T-helper 1 cell treated with Interleukin-12 subunit alpha and Interleukin-12 subunit beta and Interleukin-4 antibody, amounts not matched to agents 30 μg/mL and 1 μg/mL, for 36 hours (primary cell): ENCODE results near the gene COL7A1.
A peak's percentile ranks its signal among the peaks of the same experiment; 100 is the strongest.
"Not testable (repeated sequence)": the region's sequence is repeated elsewhere in the genome, so short reads cannot be mapped to it uniquely, and the experiment has no call there.

Experiments
- H3K27ac Mint-ChIP-seq: one replicate; pipeline ENCODE4 v1.8.0; 2021; ENCODE audit warnings: mild to moderate bottlenecking, mixed read lengths
- H3K27me3 Mint-ChIP-seq: one replicate; pipeline ENCODE4 v1.8.0; 2021; ENCODE audit warnings: low read depth, mixed read lengths
- H3K36me3 Mint-ChIP-seq: one replicate; pipeline ENCODE4 v1.8.0; 2021; ENCODE audit warnings: low read depth, mixed read lengths
- H3K4me1 Mint-ChIP-seq: one replicate; pipeline ENCODE4 v1.8.0; 2021; ENCODE audit warnings: low read depth, mixed read lengths
- H3K4me3 Mint-ChIP-seq: one replicate; pipeline ENCODE4 v1.8.0; 2021; ENCODE audit warnings: mild to moderate bottlenecking, moderate library complexity, mixed read lengths
- H3K9me3 Mint-ChIP-seq: one replicate; pipeline ENCODE4 v1.8.0; 2021; ENCODE audit warnings: mixed read lengths

The COL7A1 gene

GRCh38 chr3:48553886-48554845 lies 41.0 kb downstream of the COL7A1 start:
- no peaks in the 10 kb centered on the region for H3K9me3 Mint-ChIP-seq
- H3K27ac Mint-ChIP-seq = peak overlapping the region; percentile 29
- peak overlapping the region; percentile 38 for H3K4me3 Mint-ChIP-seq
- H3K36me3 Mint-ChIP-seq = peaks cover 16% of the 10 kb centered on the region
- H3K27me3 Mint-ChIP-seq = no peaks in the 10 kb centered on the region
- peaks cover 36% of the 10 kb centered on the region for H3K4me1 Mint-ChIP-seq

- Mint-ChIP-seq H3K4me3 (no peak overlapping the region), H3K36me3 (peaks cover 20% of the 10 kb centered on the region)
These were observed 41.8 kb downstream of the COL7A1 start for GRCh38 chr3:48553361-48553760.

DNA sequence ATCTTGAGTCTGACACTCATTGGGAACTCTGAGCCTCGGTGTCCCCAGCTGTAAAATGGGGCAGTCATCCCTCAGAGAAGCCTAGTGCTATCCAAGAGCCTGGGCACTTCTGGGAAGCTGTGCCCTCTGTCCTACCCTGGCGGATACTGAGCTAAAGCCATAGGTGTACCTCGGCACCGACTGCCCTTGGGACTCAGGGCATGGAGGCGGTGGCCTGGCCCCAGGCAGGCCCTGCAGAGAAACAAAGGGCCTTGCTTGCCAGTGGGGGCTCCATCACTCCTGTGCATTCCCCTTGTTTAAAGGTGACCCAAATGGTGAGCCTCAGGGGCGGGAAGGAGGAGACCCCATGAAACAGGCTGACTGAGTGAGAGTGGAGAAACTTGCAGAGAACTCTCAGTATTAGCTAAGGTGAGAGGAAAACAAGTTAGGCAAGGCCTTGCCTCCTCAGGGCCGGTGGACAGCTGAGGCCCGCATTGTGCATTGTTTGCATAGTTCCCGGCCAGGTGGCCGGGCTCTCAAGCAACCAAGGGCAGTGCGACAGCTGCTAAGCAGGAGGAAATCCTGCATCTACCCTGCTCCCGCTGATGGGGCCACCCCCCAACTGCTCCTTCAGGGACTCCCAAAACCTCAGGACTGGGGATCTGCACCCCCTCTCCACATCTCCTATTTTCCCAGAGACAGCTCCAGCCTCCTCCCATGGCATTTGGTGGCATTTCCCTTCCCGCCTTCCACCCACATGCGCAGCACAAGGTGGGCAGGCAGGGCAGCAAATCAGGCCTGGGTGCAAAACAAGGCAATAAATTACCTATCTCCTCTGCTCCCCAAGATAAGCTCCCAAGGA lies 42.8 kb downstream of the COL7A1 start:
- Mint-ChIP-seq H3K27me3 (no peaks in the 10 kb centered on the region), H3K9me3 (no peaks in the 10 kb centered on the region), H3K36me3 (peaks cover 20% of the 10 kb centered on the region), H3K4me3 (no peak overlapping the region), H3K27ac (no peak overlapping the region), H3K4me1 (peaks cover 31% of the 10 kb centered on the region)

More at GRCh38 chr3:48553361-48553760, 41.8 kb downstream of the COL7A1 start:
- peaks cover 34% of the 10 kb centered on the region for H3K4me1 Mint-ChIP-seq
- H3K9me3 Mint-ChIP-seq = no peaks in the 10 kb centered on the region
- no peak overlapping the region for H3K27ac Mint-ChIP-seq
- no peaks in the 10 kb centered on the region for H3K27me3 Mint-ChIP-seq

DNA sequence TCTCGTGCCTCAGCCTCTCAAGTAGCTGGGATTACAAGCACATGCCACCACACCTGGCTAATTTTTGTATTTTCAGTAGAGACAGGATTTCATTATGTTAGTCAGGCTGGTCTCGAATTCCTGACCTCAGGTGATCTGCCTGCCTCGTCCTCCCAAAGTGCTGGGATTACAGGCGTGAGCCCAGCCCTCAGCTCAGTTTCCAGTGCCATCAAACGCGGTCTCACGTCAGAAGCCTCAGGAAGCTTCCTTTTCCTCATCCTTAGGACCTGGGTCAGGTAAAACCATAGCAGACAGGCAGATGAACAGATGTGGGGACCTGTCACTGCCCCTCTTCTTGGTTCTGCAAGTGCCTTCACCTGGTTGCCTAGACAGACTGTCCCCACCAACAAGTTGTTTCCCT lies 43.5 kb downstream of the COL7A1 start:
- not testable (repeated sequence) for H3K4me3 Mint-ChIP-seq, H3K27ac Mint-ChIP-seq, H3K9me3 Mint-ChIP-seq, H3K27me3 Mint-ChIP-seq
- peaks cover 24% of the 10 kb centered on the region for H3K36me3 Mint-ChIP-seq
- peaks cover 31% of the 10 kb centered on the region for H3K4me1 Mint-ChIP-seq

GRCh38 chr3:48548729-48549705 lies 46.1 kb downstream of the COL7A1 start:
- H3K4me3 Mint-ChIP-seq = no peak overlapping the region
- peaks cover 23% of the 10 kb centered on the region for H3K36me3 Mint-ChIP-seq
- no peaks in the 10 kb centered on the region for H3K9me3 Mint-ChIP-seq
- H3K27me3 Mint-ChIP-seq = no peaks in the 10 kb centered on the region
- peaks cover 11% of the 10 kb centered on the region for H3K4me1 Mint-ChIP-seq
- H3K27ac Mint-ChIP-seq = no peak overlapping the region

DNA sequence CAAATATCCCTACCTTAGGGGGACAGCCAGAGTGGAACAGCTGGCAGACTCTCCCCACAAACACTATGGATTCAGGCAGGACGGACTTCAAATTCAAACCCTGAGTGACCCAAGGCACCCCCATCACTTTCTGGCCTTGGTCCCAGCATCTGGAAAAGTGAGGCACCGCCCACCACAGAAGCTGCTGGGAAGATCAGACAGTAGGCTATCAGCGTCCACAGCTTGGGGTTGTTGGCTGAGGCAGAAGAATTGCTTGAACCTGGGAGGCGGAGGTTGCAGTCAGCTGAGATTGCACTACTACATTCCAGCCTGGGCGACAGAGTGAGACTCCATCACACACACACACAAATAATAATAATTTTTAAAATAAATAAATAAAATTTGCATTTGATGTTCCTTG lies 47.0 kb downstream of the COL7A1 start:
- H3K36me3 Mint-ChIP-seq = peaks cover 23% of the 10 kb centered on the region

GRCh38 chr3:48546203-48546829 lies 48.8 kb downstream of the COL7A1 start:
- Mint-ChIP-seq H3K27me3 (no peaks in the 10 kb centered on the region), H3K27ac (no peak overlapping the region), H3K4me3 (no peak overlapping the region), H3K9me3 (no peaks in the 10 kb centered on the region), H3K36me3 (peaks cover 19% of the 10 kb centered on the region), H3K4me1 (peaks cover 4% of the 10 kb centered on the region)

More for the DNA sequence above, 47.0 kb downstream of the COL7A1 start:
- H3K4me1 Mint-ChIP-seq = peaks cover 6% of the 10 kb centered on the region
- no peak overlapping the region for H3K4me3 Mint-ChIP-seq
- no peaks in the 10 kb centered on the region for H3K27me3 Mint-ChIP-seq
- H3K27ac Mint-ChIP-seq = no peak overlapping the region
- no peaks in the 10 kb centered on the region for H3K9me3 Mint-ChIP-seq

GRCh38 chr3:48544141-48544540 lies 51.0 kb downstream of the COL7A1 start:
- H3K4me3 Mint-ChIP-seq = no peak overlapping the region
- no peaks in the 10 kb centered on the region for H3K27me3 Mint-ChIP-seq
- H3K36me3 Mint-ChIP-seq = peaks cover 24% of the 10 kb centered on the region
- peaks cover 4% of the 10 kb centered on the region for H3K4me1 Mint-ChIP-seq
- no peak overlapping the region for H3K27ac Mint-ChIP-seq
- no peaks in the 10 kb centered on the region for H3K9me3 Mint-ChIP-seq

DNA sequence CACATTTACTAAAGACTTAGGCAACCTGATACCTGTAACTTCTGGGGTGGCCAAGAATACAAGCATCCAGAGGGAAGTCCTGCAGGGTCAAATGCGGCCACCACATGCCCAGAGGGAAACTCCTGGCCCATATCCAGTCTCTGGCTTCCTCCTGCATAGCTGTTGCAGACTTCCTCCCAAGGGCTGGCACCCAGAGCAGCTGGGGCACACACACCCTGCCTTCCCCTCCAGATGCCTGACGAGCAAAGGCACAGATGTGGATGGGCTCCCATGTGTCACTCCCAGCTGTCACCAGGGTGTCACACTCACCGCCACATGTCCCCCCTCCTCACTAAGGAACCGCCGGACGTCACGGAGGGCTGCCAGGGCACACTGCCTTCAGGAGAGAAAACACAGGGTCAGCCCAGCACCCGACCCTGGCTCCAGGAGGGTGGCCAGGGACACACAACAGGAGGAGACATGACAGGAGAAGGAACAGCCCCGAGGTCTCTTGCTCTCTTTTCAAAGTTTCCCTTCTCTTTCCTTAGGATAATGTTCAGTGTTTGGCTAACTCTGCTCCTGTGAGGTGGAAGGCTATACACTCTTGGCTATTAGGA lies 51.8 kb downstream of the COL7A1 start:
- Mint-ChIP-seq H3K4me1 (peaks cover 3% of the 10 kb centered on the region), H3K27me3 (no peaks in the 10 kb centered on the region), H3K4me3 (no peak overlapping the region), H3K9me3 (no peaks in the 10 kb centered on the region), H3K27ac (no peak overlapping the region), H3K36me3 (peaks cover 22% of the 10 kb centered on the region)

- Mint-ChIP-seq H3K4me1 (peaks cover 6% of the 10 kb centered on the region), H3K27ac (no peak overlapping the region), H3K27me3 (no peaks in the 10 kb centered on the region), H3K9me3 (no peaks in the 10 kb centered on the region), H3K36me3 (peaks cover 44% of the 10 kb centered on the region), H3K4me3 (no peak overlapping the region)
These were observed 56.7 kb downstream of the COL7A1 start for GRCh38 chr3:48538451-48538850.

DNA sequence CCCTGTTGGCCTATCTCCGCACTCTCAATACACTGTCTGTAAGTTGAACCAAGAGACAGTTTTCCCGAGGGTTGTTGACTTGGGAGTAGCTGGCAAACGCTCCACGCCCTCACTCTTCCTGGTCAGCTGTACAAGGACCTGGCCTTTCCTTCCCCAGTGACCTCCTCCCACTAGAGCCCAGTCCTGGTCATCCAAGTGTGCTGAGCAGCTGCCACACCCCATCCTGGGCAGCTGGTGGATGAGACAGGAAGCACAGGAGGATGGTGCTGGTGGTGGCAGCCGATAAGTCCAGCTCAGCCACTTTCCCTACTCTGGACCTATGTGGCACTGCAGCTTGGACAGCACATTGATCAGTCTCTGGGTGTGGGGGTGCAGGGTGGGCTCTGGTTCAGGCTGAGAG lies 58.3 kb downstream of the COL7A1 start:
- Mint-ChIP-seq H3K27ac (no peak overlapping the region), H3K4me3 (no peak overlapping the region), H3K9me3 (no peaks in the 10 kb centered on the region), H3K36me3 (peaks cover 44% of the 10 kb centered on the region), H3K4me1 (peaks cover 7% of the 10 kb centered on the region), H3K27me3 (no peaks in the 10 kb centered on the region)

GRCh38 chr3:48536116-48536515 lies 59.0 kb downstream of the COL7A1 start:
- Mint-ChIP-seq H3K4me3 (no peak overlapping the region), H3K9me3 (no peaks in the 10 kb centered on the region), H3K36me3 (peaks cover 47% of the 10 kb centered on the region), H3K4me1 (peaks cover 7% of the 10 kb centered on the region), H3K27me3 (no peaks in the 10 kb centered on the region), H3K27ac (no peak overlapping the region)

DNA sequence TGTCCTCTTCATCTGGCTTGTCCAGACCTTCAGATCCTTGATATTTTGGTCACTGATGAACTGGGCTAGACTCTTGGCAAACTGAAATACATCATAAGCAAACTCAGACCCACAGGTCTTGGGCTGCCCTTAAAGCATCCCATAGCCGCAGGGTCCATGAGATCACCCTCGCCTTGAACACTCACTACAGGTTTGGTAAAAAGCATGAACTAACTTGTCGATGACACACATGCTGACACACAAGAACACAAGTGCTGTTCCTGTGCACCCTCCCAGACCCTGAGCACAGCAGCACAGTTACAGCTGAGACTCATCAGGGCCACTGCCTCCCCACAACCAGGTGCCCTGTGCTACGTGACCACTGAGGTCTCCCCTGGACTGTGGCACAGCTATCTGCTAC lies 59.6 kb downstream of the COL7A1 start:
- Mint-ChIP-seq H3K36me3 (peaks cover 47% of the 10 kb centered on the region), H3K27me3 (no peaks in the 10 kb centered on the region), H3K4me1 (peaks cover 7% of the 10 kb centered on the region), H3K4me3 (no peak overlapping the region), H3K9me3 (no peaks in the 10 kb centered on the region), H3K27ac (no peak overlapping the region)
